Measurements from ENCODE around the gene SSTR5. TPM values are rescaled to one million over a fixed set of nuclear protein-coding genes. Genes with fewer than 3 reads are reported as not detected.
"Not testable (repeated sequence)": the region's sequence is repeated elsewhere in the genome, so short reads cannot be mapped to it uniquely, and the experiment has no call there.

The SSTR5 gene
- under 1 TPM in 1 of 4 donors, not detected in 3; 0.37 TPM for total RNA-seq

GRCh38 chr16:1072526-1073261, at the start of gene SSTR5:
Gene SSTR5, plus strand, starts transcription at chr16:1072747. Its CDS starts 6,122 bp downstream, at chr16:1078869.
- DNase-seq (ENCODE audit: low spot score), result no peak
- no peak for ATAC-seq (ENCODE audit: low FRiP score)
- no peak for TF ChIP-seq CTCF (IDR thresholded peaks at IDR 0.05)

DNA sequence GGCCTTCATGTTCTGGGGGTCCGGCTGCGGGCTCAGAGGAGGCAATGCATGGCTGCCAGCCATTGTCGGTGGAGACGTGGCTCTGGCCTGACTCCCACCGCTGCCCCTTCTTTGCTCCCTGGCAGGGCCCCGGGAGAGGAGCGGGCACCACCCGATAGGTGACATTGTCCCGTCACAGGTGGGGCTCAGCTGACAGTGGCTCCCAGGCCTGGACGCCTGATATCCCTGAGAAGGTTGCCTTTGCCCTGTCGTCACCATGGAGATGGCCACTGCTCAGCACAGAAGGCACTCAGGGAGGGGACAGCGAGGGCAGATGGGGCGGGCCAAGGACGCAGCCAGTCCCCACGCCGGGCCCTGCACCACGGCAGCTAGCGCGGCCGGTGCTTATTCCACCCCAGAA, 48.4 kb upstream of the SSTR5 start:
- no peak for TF ChIP-seq CTCF (IDR thresholded peaks at IDR 0.05)
- DNase-seq (ENCODE audit: low spot score) (no peak), ATAC-seq (ENCODE audit: low FRiP score) (no peak)

GRCh38 chr16:1025183-1025809, 47.3 kb upstream of the SSTR5 start:
- not testable (repeated sequence) for ATAC-seq (ENCODE audit: low FRiP score); DNase-seq (ENCODE audit: low spot score)

DNA sequence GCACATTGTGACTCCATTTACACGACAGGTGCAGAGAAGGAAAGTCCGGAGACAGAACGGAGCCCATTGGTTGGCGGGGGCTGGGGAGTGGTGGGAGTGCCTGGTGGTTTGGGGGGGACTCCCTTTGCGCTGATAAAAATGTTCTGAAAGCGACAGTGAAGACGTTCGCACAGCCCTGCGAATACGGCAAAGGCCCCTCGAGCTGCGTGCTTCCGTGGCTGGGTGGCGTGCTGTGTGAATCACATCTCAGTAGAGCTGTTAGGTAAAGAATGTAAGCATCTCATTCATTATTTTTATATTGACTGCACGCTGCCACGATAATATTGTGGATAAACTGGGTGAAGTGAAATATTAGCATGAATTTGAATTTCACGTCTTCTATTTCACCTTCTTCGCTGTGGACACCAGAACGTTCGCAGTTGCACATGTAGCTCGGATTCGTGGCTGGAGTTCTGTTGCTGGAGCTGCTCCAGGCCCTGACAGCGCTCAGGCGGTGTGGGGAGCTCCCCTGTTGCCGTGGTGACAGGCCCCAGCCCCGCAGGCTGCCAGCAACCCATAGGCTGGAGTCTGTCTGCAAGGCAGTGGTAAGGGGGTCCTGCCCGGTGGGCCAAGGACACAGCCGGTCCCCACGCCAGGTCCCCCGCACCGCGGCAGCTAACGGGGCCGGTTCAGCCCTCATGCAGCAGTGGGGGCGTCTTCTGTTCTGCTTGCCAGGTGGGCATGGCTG, 46.3 kb upstream of the SSTR5 start:
- no peak for TF ChIP-seq CTCF (IDR thresholded peaks at IDR 0.05)
- DNase-seq (ENCODE audit: low spot score) (no peak), ATAC-seq (ENCODE audit: low FRiP score) (no peak)

- ATAC-seq (ENCODE audit: low FRiP score) (no peak), DNase-seq (ENCODE audit: low spot score) (no peak)
- no peak for TF ChIP-seq CTCF (IDR thresholded peaks at IDR 0.05)
Observed at GRCh38 chr16:1026784-1027500, 45.6 kb upstream of the SSTR5 start.

- ATAC-seq (ENCODE audit: low FRiP score) (no peak), DNase-seq (ENCODE audit: low spot score) (no peak)
- TF ChIP-seq CTCF (IDR thresholded peaks at IDR 0.05), result no peak
Observed at GRCh38 chr16:1027501-1027815, 45.1 kb upstream of the SSTR5 start.

DNA sequence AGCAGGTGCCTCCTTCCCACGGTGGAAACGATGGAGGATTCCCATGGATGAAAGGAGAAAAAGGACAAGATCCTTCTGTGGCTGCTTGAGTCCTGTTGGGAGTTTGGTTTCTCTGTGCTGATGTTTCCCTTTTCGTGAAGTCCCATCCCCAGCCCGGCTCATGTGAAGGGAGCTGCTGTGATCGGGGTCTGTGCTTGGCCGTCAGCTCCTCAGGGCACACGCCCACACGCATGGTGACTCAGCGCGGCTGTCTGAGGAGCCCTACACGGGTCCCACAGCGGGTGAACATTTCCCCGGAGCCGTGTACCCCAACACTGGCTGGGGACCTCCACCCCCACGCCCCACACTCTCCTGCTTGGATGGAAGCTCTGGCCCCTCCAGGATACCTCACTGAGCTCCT, 44.5 kb upstream of the SSTR5 start:
- TF ChIP-seq CTCF (IDR thresholded peaks at IDR 0.05), result no peak
- ATAC-seq (ENCODE audit: low FRiP score) (no peak), DNase-seq (ENCODE audit: low spot score) (no peak)

All from omental fat pad (tissue), 4 donors.